A673 (cell line): Measurements from ENCODE around the gene RAB37.
A peak's percentile ranks its signal among the peaks of the same experiment; 100 is the strongest.

ENCODE experiments used
- EZH2 ChIP-seq: fragments of 200-600 bp; sonication (generic); IDR thresholded peaks from 2 replicates; pipeline ENCODE4 v1.6.1; 2017; ENCODE audit warnings: borderline replicate concordance, low read depth, mild to moderate bottlenecking, mixed read lengths, antibody characterized with exemption, low read length; ENCODE audit not compliant: poor library complexity, severe bottlenecking
- TF ChIP-seq, protein P1 (sequence below): fragments of 300-800, 200-600 bp; sonication (generic); conservative IDR thresholded peaks from 2 replicates; pipeline ENCODE4 v1.5.1; 2017; ENCODE audit warnings: low read depth, mild to moderate bottlenecking, antibody characterized with exemption, low read length, moderate library complexity, mixed read lengths

DNA sequence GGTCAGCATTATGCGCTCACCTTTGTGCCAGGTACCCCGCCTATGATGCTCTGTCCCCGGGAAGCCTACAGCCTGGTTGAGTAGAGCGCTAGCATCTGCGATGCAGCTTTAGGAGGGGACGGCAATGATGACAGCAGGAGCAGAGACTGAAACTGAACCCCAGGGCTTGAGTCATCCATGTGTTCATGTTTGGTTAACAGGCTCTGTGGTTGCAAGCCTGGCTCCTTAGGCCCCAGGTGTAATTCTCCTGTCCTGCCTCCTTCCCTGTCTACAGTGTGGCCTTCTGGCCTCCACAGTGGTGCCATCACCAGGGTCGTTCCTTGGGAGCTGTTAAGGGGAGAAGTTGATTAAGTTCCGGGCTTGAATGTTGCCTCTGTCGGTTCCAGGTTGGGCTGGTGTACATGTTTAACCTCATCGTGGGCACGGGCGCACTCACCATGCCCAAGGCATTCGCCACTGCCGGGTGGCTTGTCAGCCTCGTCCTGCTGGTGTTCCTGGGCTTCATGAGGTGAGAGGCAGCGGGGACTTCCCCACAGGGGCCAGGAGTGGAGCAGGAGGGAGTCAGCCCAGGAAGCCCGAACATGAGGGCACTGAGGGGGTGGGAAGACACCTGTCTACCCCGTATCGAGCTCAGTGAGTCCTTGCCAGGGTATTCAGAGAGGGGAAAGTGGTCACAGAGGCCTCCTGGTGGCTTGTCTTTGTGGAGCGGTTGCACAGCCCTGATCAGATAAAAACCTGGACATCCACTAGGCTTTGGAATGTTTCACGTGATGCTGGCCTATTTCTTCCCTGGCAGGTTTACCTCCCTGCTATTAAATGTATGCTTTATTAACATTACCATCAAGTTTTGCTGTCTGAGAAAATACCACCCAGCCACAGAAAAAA, 48.3 kb downstream of the RAB37 start:
- TF ChIP-seq, protein P1, sequence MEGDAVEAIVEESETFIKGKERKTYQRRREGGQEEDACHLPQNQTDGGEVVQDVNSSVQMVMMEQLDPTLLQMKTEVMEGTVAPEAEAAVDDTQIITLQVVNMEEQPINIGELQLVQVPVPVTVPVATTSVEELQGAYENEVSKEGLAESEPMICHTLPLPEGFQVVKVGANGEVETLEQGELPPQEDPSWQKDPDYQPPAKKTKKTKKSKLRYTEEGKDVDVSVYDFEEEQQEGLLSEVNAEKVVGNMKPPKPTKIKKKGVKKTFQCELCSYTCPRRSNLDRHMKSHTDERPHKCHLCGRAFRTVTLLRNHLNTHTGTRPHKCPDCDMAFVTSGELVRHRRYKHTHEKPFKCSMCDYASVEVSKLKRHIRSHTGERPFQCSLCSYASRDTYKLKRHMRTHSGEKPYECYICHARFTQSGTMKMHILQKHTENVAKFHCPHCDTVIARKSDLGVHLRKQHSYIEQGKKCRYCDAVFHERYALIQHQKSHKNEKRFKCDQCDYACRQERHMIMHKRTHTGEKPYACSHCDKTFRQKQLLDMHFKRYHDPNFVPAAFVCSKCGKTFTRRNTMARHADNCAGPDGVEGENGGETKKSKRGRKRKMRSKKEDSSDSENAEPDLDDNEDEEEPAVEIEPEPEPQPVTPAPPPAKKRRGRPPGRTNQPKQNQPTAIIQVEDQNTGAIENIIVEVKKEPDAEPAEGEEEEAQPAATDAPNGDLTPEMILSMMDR = 0 out of 2 replicates have a peak, but pooled peaks have one; percentile 16
- TF ChIP-seq EZH2 = no peak
